T-helper 9 cell (primary cell): ENCODE data around the gene LRCH3.
"Not testable (repeated sequence)": the region's sequence is repeated elsewhere in the genome, so short reads cannot be mapped to it uniquely, and the experiment has no call there.

Experiments
- DNase-seq: peaks from one replicate; pipeline ENCODE4 v3.0.0-alpha.2; 2020

LRCH3 gene

GRCh38 chr3:197837282-197837681 is 46.2 kb downstream of the LRCH3 start:
- no peak for DNase-seq

- DNase-seq, result no peak
These were observed 50.7 kb downstream of the LRCH3 start for GRCh38 chr3:197841789-197842188.

- DNase-seq, result no peak
These were observed 55.4 kb downstream of the LRCH3 start for GRCh38 chr3:197846491-197846890.

- DNase-seq, result no peak
These were observed 56.9 kb downstream of the LRCH3 start for GRCh38 chr3:197847866-197848401.

GRCh38 chr3:197854596-197855343 is 63.7 kb downstream of the LRCH3 start:
- no peak for DNase-seq

GRCh38 chr3:197855571-197855970 is 64.5 kb downstream of the LRCH3 start:
- DNase-seq, result no peak

GRCh38 chr3:197856199-197856816 is 65.3 kb downstream of the LRCH3 start:
- DNase-seq, result no peak

GRCh38 chr3:197858133-197858532 is 67.1 kb downstream of the LRCH3 start:
- DNase-seq, result no peak

- DNase-seq, result no peak
These were observed 67.5 kb downstream of the LRCH3 start for GRCh38 chr3:197858598-197858997.

- DNase-seq, result no peak
These were observed 75.0 kb downstream of the LRCH3 start for GRCh38 chr3:197866035-197866434.

- no peak for DNase-seq
These were observed 82.3 kb downstream of the LRCH3 start for GRCh38 chr3:197873329-197873728.

GRCh38 chr3:197874064-197874463 is 83.0 kb downstream of the LRCH3 start:
- DNase-seq, result no peak

- DNase-seq, result no peak
These were observed 83.6 kb downstream of the LRCH3 start for GRCh38 chr3:197874653-197875052.

GRCh38 chr3:197877902-197878301 is 86.8 kb downstream of the LRCH3 start:
- DNase-seq, result no peak

- no peak for DNase-seq
These were observed 87.4 kb downstream of the LRCH3 start for GRCh38 chr3:197878427-197878826.

GRCh38 chr3:197880491-197881269 is 89.6 kb downstream of the LRCH3 start:
- DNase-seq, result no peak

- no peak for DNase-seq
These were observed 90.4 kb downstream of the LRCH3 start for GRCh38 chr3:197881270-197881969.

- DNase-seq, result no peak
These were observed 90.9 kb downstream of the LRCH3 start for GRCh38 chr3:197881970-197882338.

GRCh38 chr3:197882586-197882985 is 91.5 kb downstream of the LRCH3 start:
- no peak for DNase-seq

GRCh38 chr3:197883541-197883940 is 92.5 kb downstream of the LRCH3 start:
- no peak for DNase-seq

GRCh38 chr3:197884330-197884729 is 93.3 kb downstream of the LRCH3 start:
- DNase-seq, result not testable (repeated sequence)

GRCh38 chr3:197886052-197886451 is 95.0 kb downstream of the LRCH3 start:
- not testable (repeated sequence) for DNase-seq
